Peyer's patch (tissue), 4 donors: Measurements from ENCODE around the gene DIS3L2.

Experiments used
- POLR2A ChIP-seq, 2 donors: fragments of 450-650 bp; IDR thresholded peaks; one replicate each; pipeline ENCODE4 v1.5.1; 2017; ENCODE audit warnings: antibody characterized with exemption in 2 of 2, mild to moderate bottlenecking in 2 of 2, moderate library complexity in 2 of 2
- TF ChIP-seq, protein P1 (sequence below), 6 experiments: fragments of 450-650 bp in 4 of 6; fragments of 200-600 bp in 2 of 6; sonication (generic) in 1 of 6; IDR thresholded peaks; one replicate each; pipeline ENCODE4 v1.5.1; 2017 to 2019; ENCODE audit warnings: antibody characterized with exemption in 6 of 6, mild to moderate bottlenecking in 3 of 6, moderate library complexity in 1 of 6

DNA sequence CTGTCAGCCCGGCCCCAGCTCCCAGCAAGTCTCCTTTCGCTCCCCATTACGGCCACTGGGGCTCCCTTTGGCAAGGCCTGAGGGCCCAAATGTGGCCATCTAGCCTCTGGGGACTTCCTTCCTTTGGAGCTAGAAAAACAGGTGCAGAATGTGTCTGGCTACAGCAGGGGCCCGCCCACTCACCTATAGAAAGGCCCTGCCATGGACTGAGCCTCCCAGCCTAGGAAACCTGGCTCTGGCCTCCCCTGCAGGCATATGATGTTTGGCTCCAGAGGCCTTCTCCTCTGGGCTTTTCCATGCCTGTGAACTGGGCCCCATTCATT is 361.8 kb downstream of the DIS3L2 start:
- TF ChIP-seq, protein P1, sequence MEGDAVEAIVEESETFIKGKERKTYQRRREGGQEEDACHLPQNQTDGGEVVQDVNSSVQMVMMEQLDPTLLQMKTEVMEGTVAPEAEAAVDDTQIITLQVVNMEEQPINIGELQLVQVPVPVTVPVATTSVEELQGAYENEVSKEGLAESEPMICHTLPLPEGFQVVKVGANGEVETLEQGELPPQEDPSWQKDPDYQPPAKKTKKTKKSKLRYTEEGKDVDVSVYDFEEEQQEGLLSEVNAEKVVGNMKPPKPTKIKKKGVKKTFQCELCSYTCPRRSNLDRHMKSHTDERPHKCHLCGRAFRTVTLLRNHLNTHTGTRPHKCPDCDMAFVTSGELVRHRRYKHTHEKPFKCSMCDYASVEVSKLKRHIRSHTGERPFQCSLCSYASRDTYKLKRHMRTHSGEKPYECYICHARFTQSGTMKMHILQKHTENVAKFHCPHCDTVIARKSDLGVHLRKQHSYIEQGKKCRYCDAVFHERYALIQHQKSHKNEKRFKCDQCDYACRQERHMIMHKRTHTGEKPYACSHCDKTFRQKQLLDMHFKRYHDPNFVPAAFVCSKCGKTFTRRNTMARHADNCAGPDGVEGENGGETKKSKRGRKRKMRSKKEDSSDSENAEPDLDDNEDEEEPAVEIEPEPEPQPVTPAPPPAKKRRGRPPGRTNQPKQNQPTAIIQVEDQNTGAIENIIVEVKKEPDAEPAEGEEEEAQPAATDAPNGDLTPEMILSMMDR (IDR thresholded peaks at IDR 0.05): no peak
- TF ChIP-seq POLR2A (IDR thresholded peaks at IDR 0.05): no peak
